Measurements from ENCODE around the gene PDE6B. TPM values are rescaled to one million over a fixed set of nuclear protein-coding genes. Genes with fewer than 3 reads are reported as not detected.
"Not testable (repeated sequence)": the region's sequence is repeated elsewhere in the genome, so short reads cannot be mapped to it uniquely, and the experiment has no call there.

Gene PDE6B
- total RNA-seq, 2 experiments from 2014 or later, result 11.4 to 12.4 TPM

DNA sequence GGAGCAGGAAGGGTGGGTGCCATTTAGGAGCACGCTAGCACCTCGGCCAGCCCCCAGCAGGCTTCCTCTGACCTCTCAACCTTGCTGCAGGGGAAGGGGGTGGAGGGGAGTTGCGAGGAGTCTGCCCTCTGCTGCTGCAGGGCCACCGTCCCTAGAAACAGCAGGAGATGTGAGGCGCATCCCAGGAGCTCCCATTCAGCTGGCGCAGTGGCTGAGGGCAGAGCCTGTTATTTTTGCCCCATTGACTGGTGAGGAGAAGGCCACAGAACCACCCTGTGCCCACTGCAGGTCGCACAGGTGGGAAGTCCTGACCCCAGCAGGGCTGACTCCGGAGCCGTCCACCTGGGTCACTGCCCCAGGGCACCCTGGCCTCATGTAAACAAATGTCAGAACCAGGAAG, 8.0 kb downstream of the PDE6B start:
- CTCF ChIA-PET, result no interaction called here
- POLR2A ChIA-PET, result no interaction called here

GRCh38 chr4:633976-634598, 8.7 kb downstream of the PDE6B start:
- intact Hi-C loops (cut with DNase I, micrococcal nuclease), result no loop called here
- Mint-ChIP-seq H3K4me1 (ENCODE audit: low read depth) (no peaks in the 10 kb centered on the region), H3K27ac (no peak overlapping the region), H3K36me3 (ENCODE audit: low read depth) (no peaks in the 10 kb centered on the region), H3K27me3 (peaks cover 5% of the 10 kb centered on the region), H3K4me3 (no peak overlapping the region), H3K9me3 (peaks cover 6% of the 10 kb centered on the region)
- ChIA-PET POLR2A (no interaction called here), CTCF (no interaction called here)
- Histone ChIP-seq H3K27ac (ENCODE audit: low read depth in 1 of 2, low read length in 2 of 2) (no peak overlapping the region), H3K4me3 (ENCODE audit: low read length) (no peak overlapping the region), H3K27me3 (ENCODE audit: control insufficient read depth in 1 of 2, insufficient read depth in 2 of 2, low read length in 2 of 2) (peaks cover 0 to 5% of the 10 kb centered on the region in 2 experiments), H3K4me1 (ENCODE audit: insufficient read depth, low read length) (no peaks in the 10 kb centered on the region), H3K9me3 (ENCODE audit: control insufficient read depth in 1 of 2, insufficient read depth in 1 of 2, low read length in 2 of 2) (peaks cover 0 to 50% of the 10 kb centered on the region in 2 experiments), H3K36me3 (ENCODE audit: insufficient read depth, low read length) (no peaks in the 10 kb centered on the region)
- TF ChIP-seq, protein P1, sequence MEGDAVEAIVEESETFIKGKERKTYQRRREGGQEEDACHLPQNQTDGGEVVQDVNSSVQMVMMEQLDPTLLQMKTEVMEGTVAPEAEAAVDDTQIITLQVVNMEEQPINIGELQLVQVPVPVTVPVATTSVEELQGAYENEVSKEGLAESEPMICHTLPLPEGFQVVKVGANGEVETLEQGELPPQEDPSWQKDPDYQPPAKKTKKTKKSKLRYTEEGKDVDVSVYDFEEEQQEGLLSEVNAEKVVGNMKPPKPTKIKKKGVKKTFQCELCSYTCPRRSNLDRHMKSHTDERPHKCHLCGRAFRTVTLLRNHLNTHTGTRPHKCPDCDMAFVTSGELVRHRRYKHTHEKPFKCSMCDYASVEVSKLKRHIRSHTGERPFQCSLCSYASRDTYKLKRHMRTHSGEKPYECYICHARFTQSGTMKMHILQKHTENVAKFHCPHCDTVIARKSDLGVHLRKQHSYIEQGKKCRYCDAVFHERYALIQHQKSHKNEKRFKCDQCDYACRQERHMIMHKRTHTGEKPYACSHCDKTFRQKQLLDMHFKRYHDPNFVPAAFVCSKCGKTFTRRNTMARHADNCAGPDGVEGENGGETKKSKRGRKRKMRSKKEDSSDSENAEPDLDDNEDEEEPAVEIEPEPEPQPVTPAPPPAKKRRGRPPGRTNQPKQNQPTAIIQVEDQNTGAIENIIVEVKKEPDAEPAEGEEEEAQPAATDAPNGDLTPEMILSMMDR (IDR thresholded peaks at IDR 0.05), result no peak
- ATAC-seq (ENCODE audit: poor library complexity) (no peak), DNase-seq (no peak)

More for the DNA sequence above, 8.0 kb downstream of the PDE6B start:
- DNase-seq (no peak), ATAC-seq (ENCODE audit: poor library complexity) (no peak)
- TF ChIP-seq, protein P1 (IDR thresholded peaks at IDR 0.05), result no peak
- H3K4me1 ChIP-seq (ENCODE audit: insufficient read depth, low read length), result no peaks in the 10 kb centered on the region
- Mint-ChIP-seq H3K9me3 (peaks cover 6% of the 10 kb centered on the region), H3K27ac (no peak overlapping the region), H3K4me1 (ENCODE audit: low read depth) (no peaks in the 10 kb centered on the region), H3K36me3 (ENCODE audit: low read depth) (no peaks in the 10 kb centered on the region), H3K4me3 (no peak overlapping the region), H3K27me3 (peaks cover 5% of the 10 kb centered on the region)
- no peak overlapping the region for H3K27ac ChIP-seq (ENCODE audit: low read depth in 1 of 2, low read length in 2 of 2)
- H3K27me3 ChIP-seq (ENCODE audit: control insufficient read depth in 1 of 2, insufficient read depth in 2 of 2, low read length in 2 of 2), result no peaks in the 10 kb centered on the region
- no peaks in the 10 kb centered on the region for H3K36me3 ChIP-seq (ENCODE audit: insufficient read depth, low read length)
- peaks cover 0 to 55% of the 10 kb centered on the region in 2 experiments for H3K9me3 ChIP-seq (ENCODE audit: control insufficient read depth in 1 of 2, insufficient read depth in 1 of 2, low read length in 2 of 2)
- no peak overlapping the region for H3K4me3 ChIP-seq (ENCODE audit: low read length)
- intact Hi-C loops (cut with DNase I, micrococcal nuclease), result no loop called here

GRCh38 chr4:634599-634985, 9.2 kb downstream of the PDE6B start:
- Histone ChIP-seq H3K27ac (ENCODE audit: low read depth in 1 of 2, low read length in 2 of 2) (no peak overlapping the region), H3K4me3 (ENCODE audit: low read length) (no peak overlapping the region), H3K9me3 (ENCODE audit: control insufficient read depth in 1 of 2, insufficient read depth in 1 of 2, low read length in 2 of 2) (peaks cover 0 to 45% of the 10 kb centered on the region in 2 experiments), H3K27me3 (ENCODE audit: control insufficient read depth in 1 of 2, insufficient read depth in 2 of 2, low read length in 2 of 2) (peaks cover 0 to 6% of the 10 kb centered on the region in 2 experiments), H3K4me1 (ENCODE audit: insufficient read depth, low read length) (no peaks in the 10 kb centered on the region), H3K36me3 (ENCODE audit: insufficient read depth, low read length) (no peaks in the 10 kb centered on the region)
- ATAC-seq (ENCODE audit: poor library complexity) (no peak), DNase-seq (no peak)
- Mint-ChIP-seq H3K4me1 (ENCODE audit: low read depth) (no peaks in the 10 kb centered on the region), H3K27me3 (peaks cover 5% of the 10 kb centered on the region), H3K4me3 (no peak overlapping the region), H3K9me3 (peaks cover 6% of the 10 kb centered on the region), H3K36me3 (ENCODE audit: low read depth) (no peaks in the 10 kb centered on the region), H3K27ac (no peak overlapping the region)
- intact Hi-C loops (cut with DNase I, micrococcal nuclease), result no loop called here
- CTCF ChIA-PET, result no interaction called here
- POLR2A ChIA-PET, result no interaction called here
- TF ChIP-seq, protein P1 (IDR thresholded peaks at IDR 0.05), result no peak

- H3K36me3 ChIP-seq (ENCODE audit: insufficient read depth, low read length); H3K9me3 Mint-ChIP-seq; H3K4me1 Mint-ChIP-seq (ENCODE audit: low read depth); CTCF ChIA-PET; H3K36me3 Mint-ChIP-seq (ENCODE audit: low read depth); DNase-seq; POLR2A ChIA-PET; intact Hi-C loops (cut with DNase I, micrococcal nuclease); ATAC-seq (ENCODE audit: poor library complexity); H3K27me3 ChIP-seq (ENCODE audit: control insufficient read depth in 1 of 2, insufficient read depth in 2 of 2, low read length in 2 of 2); H3K27ac ChIP-seq (ENCODE audit: low read depth in 1 of 2, low read length in 2 of 2); H3K27ac Mint-ChIP-seq; H3K4me1 ChIP-seq (ENCODE audit: insufficient read depth, low read length); H3K27me3 Mint-ChIP-seq; H3K4me3 Mint-ChIP-seq; H3K4me3 ChIP-seq (ENCODE audit: low read length): not testable (repeated sequence)
- H3K9me3 ChIP-seq (ENCODE audit: control insufficient read depth in 1 of 2, insufficient read depth in 1 of 2, low read length in 2 of 2), result peaks cover 0 to 39% of the 10 kb centered on the region in 2 experiments
Observed at GRCh38 chr4:635066-635835, 9.9 kb downstream of the PDE6B start.

Data from CD4-positive, alpha-beta T cell (primary cell).